B cell (primary cell): ENCODE measurements around the gene STAG1. TPM values are rescaled to one million over a fixed set of nuclear protein-coding genes. Genes with fewer than 3 reads are reported as not detected.

ENCODE experiments used
- ATAC-seq: fragments of 200-7000 bp; cut with Tn5 transposase; one replicate; pipeline ENCODE4 v1.10.0; 2021; ENCODE audit warnings: low read depth, mild to moderate bottlenecking, moderate number of reproducible peaks, moderate library complexity
- CTCF ChIA-PET: fragments of 350-600 bp; sonication (Branson Sonifier 250); formaldehyde crosslinking; loops from one replicate; lab custom pipeline; 2021; ENCODE audit warnings: antibody characterized with exemption, inconsistent platforms; lab: Charles Lee
- POLR2A ChIA-PET: fragments of 350-600 bp; sonication (Branson Sonifier 250); formaldehyde crosslinking; loops from one replicate; lab custom pipeline; 2021; ENCODE audit warnings: antibody characterized with exemption; lab: Charles Lee
- DNase-seq: peaks from one replicate; pipeline ENCODE4 v3.0.0; 2013
- H2AFZ ChIP-seq: 2 replicates; pipeline ENCODE4 v1.6.1; 2012; ENCODE audit warnings: mild to moderate bottlenecking, low read depth, low read length; ENCODE audit not compliant: insufficient read depth, poor library complexity, severe bottlenecking
- H3K27ac ChIP-seq, 2 donors: 1 replicate in 1 of 2; 2 replicates in 1 of 2; pipeline ENCODE4 v1.5.1; 2012 to 2013; ENCODE audit warnings: low read length in 2 of 2, mild to moderate bottlenecking in 2 of 2, moderate library complexity in 1 of 2
- H3K27me3 ChIP-seq, 4 experiments: fragments of 200-600 bp in 1 of 4; sonication (generic) in 1 of 4; replicated peaks in 1 of 4; 1 replicate in 2 of 4; 2 replicates in 2 of 4; pipeline versions ENCODE4 v1.6.1 to v1.7.0; 2013 to 2016; ENCODE audit warnings: low read length in 3 of 4, mild to moderate bottlenecking in 2 of 4, mixed read lengths in 1 of 4, moderate library complexity in 1 of 4; ENCODE audit not compliant: insufficient read depth in 4 of 4, control insufficient read depth in 3 of 4; ENCODE audit errors: control extremely low read depth in 1 of 4
- H3K36me3 ChIP-seq, 2 experiments: replicated peaks in 1 of 2; 1 replicate in 1 of 2; 2 replicates in 1 of 2; pipeline versions ENCODE4 v1.6.1 to v1.7.1; 2013; ENCODE audit warnings: low read length in 1 of 2; ENCODE audit not compliant: insufficient read depth in 2 of 2, control insufficient read depth in 1 of 2; ENCODE audit errors: control extremely low read depth in 1 of 2, extremely low read depth in 1 of 2
- H3K4me1 ChIP-seq, 2 donors: fragments of 200-600 bp in 1 of 2; sonication (generic) in 1 of 2; 1 replicate in 1 of 2; 2 replicates in 1 of 2; pipeline versions ENCODE4 v1.5.1 to v1.6.1; 2013 to 2017; ENCODE audit warnings: low read length in 2 of 2; ENCODE audit not compliant: control insufficient read depth in 2 of 2, insufficient read depth in 2 of 2
- H3K4me2 ChIP-seq: replicated peaks from 2 replicates; pipeline ENCODE3; 2012; ENCODE audit warnings: mild to moderate bottlenecking, low read depth, low read length; ENCODE audit not compliant: poor library complexity, severe bottlenecking
- H3K4me3 ChIP-seq, 5 experiments: fragments of 200-600 bp in 1 of 5; sonication (generic) in 1 of 5; 1 replicate in 3 of 5; 2 replicates in 2 of 5; pipeline versions ENCODE4 v1.5.1 to v1.7.0; 2011 to 2016; ENCODE audit warnings: low read length in 4 of 5, mild to moderate bottlenecking in 4 of 5, low read depth in 2 of 5, control low read depth in 1 of 5, moderate library complexity in 1 of 5; ENCODE audit not compliant: insufficient read depth in 1 of 5; ENCODE audit errors: control extremely low read depth in 1 of 5, extremely low read depth in 1 of 5
- H3K79me2 ChIP-seq: fragments of 200-600 bp; sonication (generic); one replicate; pipeline ENCODE4 v1.6.0; 2016; ENCODE audit warnings: low read length; ENCODE audit not compliant: control insufficient read depth, insufficient read depth
- H3K9ac ChIP-seq: fragments of 200-600 bp; sonication (generic); 2 replicates; pipeline ENCODE4 v1.6.1; 2017; ENCODE audit warnings: mild to moderate bottlenecking, low read length, moderate library complexity
- H3K9me3 ChIP-seq, 3 donors: one replicate each; pipeline versions ENCODE4 v1.6.1 to v1.7.1; 2013; ENCODE audit warnings: low read length in 2 of 3; ENCODE audit not compliant: control insufficient read depth in 2 of 3, insufficient read depth in 1 of 3; ENCODE audit errors: control extremely low read depth in 1 of 3
- H4K20me1 ChIP-seq: 2 replicates; pipeline ENCODE4 v1.6.0; 2012; ENCODE audit warnings: mild to moderate bottlenecking, low read length; ENCODE audit not compliant: insufficient read depth, control insufficient read depth, poor library complexity, severe bottlenecking
- H3K27ac Mint-ChIP-seq: one replicate; pipeline ENCODE4 v1.8.0; 2021; ENCODE audit warnings: mixed read lengths
- H3K27me3 Mint-ChIP-seq: one replicate; pipeline ENCODE4 v1.8.0; 2021; ENCODE audit warnings: mixed read lengths
- H3K4me1 Mint-ChIP-seq: one replicate; pipeline ENCODE4 v1.8.0; 2021; ENCODE audit warnings: mixed read lengths
- H3K4me3 Mint-ChIP-seq: one replicate; pipeline ENCODE4 v1.8.0; 2021; ENCODE audit warnings: mixed read lengths
- H3K9me3 Mint-ChIP-seq: one replicate; pipeline ENCODE4 v1.8.0; 2022; ENCODE audit warnings: mixed read lengths; ENCODE audit not compliant: insufficient read depth
- EZH2 ChIP-seq: IDR thresholded peaks from 2 replicates; pipeline ENCODE4 v1.6.1; 2012; ENCODE audit warnings: borderline replicate concordance, low read depth, mild to moderate bottlenecking, moderate library complexity, low read length; ENCODE audit not compliant: insufficient read depth, poor library complexity, severe bottlenecking
- WGBS: methylation state at CpG from one replicate; pipeline ENCODE4 v1.1.5; 2013; ENCODE audit warnings: missing lambda C conversion rate; ENCODE audit not compliant: insufficient coverage; 5-methylcytosine and 5-hydroxymethylcytosine counted together
- intact Hi-C: fragments of 100-400 bp; cut with micrococcal nuclease; formaldehyde crosslinking; loops from one replicate; pipeline ENCODE4 v1.10.0; 2022
- polyA plus RNA-seq: library from polyadenylated mRNA; depleted of rRNA; stranded (reverse); fragments of >200 nt; gene quantifications from 2 replicates; pipeline ENCODE4 v1.2.3, GENCODE V29; 2012
- total RNA-seq, 2 donors: library from RNA; stranded (reverse); fragments of 120-200 nt in 1 of 2; gene quantifications; 1 replicate in 1 of 2; 2 replicates in 1 of 2; pipeline versions ENCODE4 v1.2.3 to v1.2.4, GENCODE V29; 2013 to 2022
- TF ChIP-seq, protein P1 (sequence below): fragments of 200-600 bp; IDR thresholded peaks from one replicate; pipeline ENCODE4 v1.8.0; 2022; ENCODE audit warnings: antibody characterized with exemption, mild to moderate bottlenecking

Gene STAG1
- total and polyA plus RNA-seq, 2 donors (not counting 1 experiment from before 2014, with no cell fraction given), result 9.2 to 77.0 TPM

DNA sequence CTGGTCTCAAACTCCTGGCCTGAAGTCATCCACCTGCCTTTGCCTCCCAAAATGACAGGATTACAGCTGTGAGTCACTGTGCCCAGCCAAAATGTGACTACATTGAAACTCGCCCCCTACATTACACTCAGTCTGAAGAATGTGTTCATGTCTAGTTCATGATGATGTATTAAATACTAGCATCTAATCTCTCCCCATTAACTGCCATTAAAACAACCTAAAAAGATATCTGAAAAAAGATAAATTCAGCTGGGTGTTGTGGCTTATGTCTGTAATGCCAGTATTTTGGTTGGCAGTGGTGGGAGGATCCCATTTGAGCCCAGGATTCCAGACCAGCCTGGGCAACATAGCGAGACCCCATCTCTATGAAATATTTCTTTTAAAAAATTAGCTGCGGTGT is 342.6 kb downstream of the STAG1 start:
- TF ChIP-seq, protein P1, sequence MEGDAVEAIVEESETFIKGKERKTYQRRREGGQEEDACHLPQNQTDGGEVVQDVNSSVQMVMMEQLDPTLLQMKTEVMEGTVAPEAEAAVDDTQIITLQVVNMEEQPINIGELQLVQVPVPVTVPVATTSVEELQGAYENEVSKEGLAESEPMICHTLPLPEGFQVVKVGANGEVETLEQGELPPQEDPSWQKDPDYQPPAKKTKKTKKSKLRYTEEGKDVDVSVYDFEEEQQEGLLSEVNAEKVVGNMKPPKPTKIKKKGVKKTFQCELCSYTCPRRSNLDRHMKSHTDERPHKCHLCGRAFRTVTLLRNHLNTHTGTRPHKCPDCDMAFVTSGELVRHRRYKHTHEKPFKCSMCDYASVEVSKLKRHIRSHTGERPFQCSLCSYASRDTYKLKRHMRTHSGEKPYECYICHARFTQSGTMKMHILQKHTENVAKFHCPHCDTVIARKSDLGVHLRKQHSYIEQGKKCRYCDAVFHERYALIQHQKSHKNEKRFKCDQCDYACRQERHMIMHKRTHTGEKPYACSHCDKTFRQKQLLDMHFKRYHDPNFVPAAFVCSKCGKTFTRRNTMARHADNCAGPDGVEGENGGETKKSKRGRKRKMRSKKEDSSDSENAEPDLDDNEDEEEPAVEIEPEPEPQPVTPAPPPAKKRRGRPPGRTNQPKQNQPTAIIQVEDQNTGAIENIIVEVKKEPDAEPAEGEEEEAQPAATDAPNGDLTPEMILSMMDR, result no peak
- TF ChIP-seq EZH2, result no peak
- H3K9ac ChIP-seq, result no peak overlapping the region
- ATAC-seq (no peak), DNase-seq (no peak)
- H3K9me3 ChIP-seq, result peaks cover 0 to 1% (median 0%) of the 10 kb centered on the region in 3 donors
- H3K27ac Mint-ChIP-seq, result no peak overlapping the region
- H3K27me3 Mint-ChIP-seq, result no peaks in the 10 kb centered on the region
- H3K4me1 ChIP-seq, result no peaks in the 10 kb centered on the region
- no peaks in the 10 kb centered on the region for H3K4me1 Mint-ChIP-seq
- CTCF ChIA-PET, result interaction anchor here (0.9 kb wide), 1 partner anchor 29 kb away, joined by 3 read pairs; no protein-coding TSS in a partner anchor
- no CpG with 5 or more reads among the region's 3 CpGs for WGBS
- no peaks in the 10 kb centered on the region for H3K9me3 Mint-ChIP-seq
- H3K4me3 Mint-ChIP-seq, result no peak overlapping the region
- no peak overlapping the region for H3K4me2 ChIP-seq
- H3K79me2 ChIP-seq, result no peaks in the 10 kb centered on the region
- POLR2A ChIA-PET, result no interaction called here
- H4K20me1 ChIP-seq, result no peaks in the 10 kb centered on the region
- H2AFZ ChIP-seq, result no peak overlapping the region
- no peak overlapping the region for H3K27ac ChIP-seq
- peaks cover 3 to 8% of the 10 kb centered on the region in 2 experiments for H3K36me3 ChIP-seq
- intact Hi-C loops, result no loop called here
- H3K27me3 ChIP-seq, result no peaks in the 10 kb centered on the region
- H3K4me3 ChIP-seq, result no peak overlapping the region

DNA sequence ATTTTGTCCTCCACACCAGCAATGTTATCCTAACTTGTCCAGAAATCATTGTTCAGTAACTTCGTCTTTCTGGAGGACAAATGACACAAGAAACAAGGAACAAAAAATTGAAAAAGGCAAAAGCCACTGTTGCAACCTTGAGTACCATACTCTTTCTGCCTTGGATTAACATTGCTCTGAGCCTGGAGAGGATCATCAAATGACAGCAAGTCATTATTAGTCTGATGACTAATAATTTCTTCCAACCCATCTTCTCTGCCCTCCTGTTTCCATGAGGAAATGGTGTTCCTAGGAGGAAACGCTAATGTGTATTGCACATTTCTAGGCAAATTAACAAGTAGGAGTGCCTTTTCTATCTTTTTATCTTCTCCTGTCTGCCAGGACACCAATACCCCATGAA is 348.1 kb downstream of the STAG1 start:
- TF ChIP-seq, protein P1, result no peak
- no peak for TF ChIP-seq EZH2
- peaks cover 2 to 6% of the 10 kb centered on the region in 2 experiments for H3K36me3 ChIP-seq
- H3K9ac ChIP-seq, result no peak overlapping the region
- WGBS, result 100% methylated on average over 1 of the region's 2 CpGs
- Mint-ChIP-seq H3K27ac (no peak overlapping the region), H3K4me1 (no peaks in the 10 kb centered on the region), H3K4me3 (no peak overlapping the region), H3K27me3 (no peaks in the 10 kb centered on the region), H3K9me3 (no peaks in the 10 kb centered on the region)
- no peaks in the 10 kb centered on the region for H4K20me1 ChIP-seq
- no peaks in the 10 kb centered on the region for H3K27me3 ChIP-seq
- H3K9me3 ChIP-seq, result peaks cover 0 to 1% (median 0%) of the 10 kb centered on the region in 3 donors
- CTCF ChIA-PET, result interaction anchor here (0.8 to 2.0 kb wide), 2 partner anchors 12 to 610 kb away, joined by 3 to 9 read pairs; no protein-coding TSS in a partner anchor
- no peak overlapping the region for H3K4me2 ChIP-seq
- ATAC-seq, result no peak
- no peak overlapping the region for H2AFZ ChIP-seq
- DNase-seq, result no peak
- POLR2A ChIA-PET, result no interaction called here
- intact Hi-C loops, result no loop called here
- no peak overlapping the region for H3K4me3 ChIP-seq
- no peaks in the 10 kb centered on the region for H3K4me1 ChIP-seq
- no peak overlapping the region for H3K27ac ChIP-seq
- no peaks in the 10 kb centered on the region for H3K79me2 ChIP-seq
